OCI-LY1 (cell line): ENCODE data around the gene KIAA1328.

Experiments
- H2AFZ ChIP-seq: fragments of 200-600 bp; sonication (generic), shearing (Covaris generic); 2 replicates; pipeline ENCODE4 v1.6.0; 2014; ENCODE audit warnings: antibody characterized with exemption, mild to moderate bottlenecking, low read length
- H3F3A ChIP-seq: fragments of 200-600 bp; sonication (generic), shearing (Covaris generic); 2 replicates; pipeline ENCODE4 v1.6.0; 2014; ENCODE audit warnings: mild to moderate bottlenecking, antibody characterized with exemption, low read length, moderate library complexity; ENCODE audit not compliant: insufficient read depth
- H3K27ac ChIP-seq: fragments of 200-600 bp; sonication (generic); 2 replicates; pipeline ENCODE4 v1.5.1; 2014; ENCODE audit warnings: low read length, mixed run types, mild to moderate bottlenecking, low read depth; ENCODE audit not compliant: poor library complexity, severe bottlenecking
- H3K27me3 ChIP-seq: fragments of 200-600 bp; sonication (generic); 2 replicates; pipeline ENCODE4 v1.6.0; 2014; ENCODE audit warnings: antibody characterized with exemption, mild to moderate bottlenecking, low read length, moderate library complexity; ENCODE audit not compliant: insufficient read depth
- H3K36me3 ChIP-seq: fragments of 200-600 bp; sonication (generic); 2 replicates; pipeline ENCODE4 v1.6.1; 2014; ENCODE audit warnings: mild to moderate bottlenecking, antibody characterized with exemption, low read length, moderate library complexity, mixed read lengths; ENCODE audit not compliant: insufficient read depth
- H3K4me1 ChIP-seq: fragments of 200-600 bp; sonication (generic); 2 replicates; pipeline ENCODE4 v1.5.1; 2014; ENCODE audit warnings: mild to moderate bottlenecking, low read length, moderate library complexity; ENCODE audit not compliant: insufficient read depth, severe bottlenecking
- H3K4me2 ChIP-seq: fragments of 200-600 bp; sonication (generic), shearing (Covaris generic); 2 replicates; pipeline ENCODE4 v1.6.1; 2014; ENCODE audit warnings: low read length
- H3K4me3 ChIP-seq: fragments of 200-600 bp; sonication (generic); 2 replicates; pipeline ENCODE4 v1.5.1; 2014; ENCODE audit warnings: low read length, low read depth, mild to moderate bottlenecking, mixed read lengths; ENCODE audit not compliant: poor library complexity, severe bottlenecking
- H3K79me2 ChIP-seq: fragments of 200-600 bp; shearing (Covaris generic); 2 replicates; pipeline ENCODE4 v1.6.1; 2016; ENCODE audit warnings: mixed run types, low read length, mixed read lengths; ENCODE audit not compliant: insufficient read depth
- H3K9ac ChIP-seq: fragments of 200-600 bp; sonication (generic), shearing (Covaris generic); 2 replicates; pipeline ENCODE4 v1.6.1; 2014; ENCODE audit warnings: mild to moderate bottlenecking, low read length, mixed read lengths
- H3K9me2 ChIP-seq: fragments of 200-600 bp; sonication (generic), shearing (Covaris generic); 2 replicates; pipeline ENCODE4 v1.6.1; 2014; ENCODE audit warnings: low read depth, mild to moderate bottlenecking, low read length, mixed read lengths
- H3K9me3 ChIP-seq: fragments of 200-600 bp; shearing (Covaris generic); 2 replicates; pipeline ENCODE4 v1.6.1; 2014; ENCODE audit warnings: low read length, mixed read lengths
- H4K20me1 ChIP-seq: fragments of 200-600 bp; sonication (generic), shearing (Covaris generic); 2 replicates; pipeline ENCODE4 v1.6.0; 2016; ENCODE audit warnings: mild to moderate bottlenecking, low read length; ENCODE audit not compliant: insufficient read depth
- EZH2 ChIP-seq: fragments of 200-600 bp; sonication (generic), shearing (Covaris generic); IDR thresholded peaks from 2 replicates; pipeline ENCODE4 v1.8.0; 2017; ENCODE audit warnings: borderline replicate concordance, mixed run types, mild to moderate bottlenecking, antibody characterized with exemption, low read length, moderate library complexity, mixed read lengths
- TF ChIP-seq, protein P1 (sequence below): fragments of 200-600 bp; sonication (generic), shearing (Covaris generic); IDR thresholded peaks from 2 replicates; pipeline ENCODE4 v1.5.1; 2017; ENCODE audit warnings: mild to moderate bottlenecking, antibody characterized with exemption, low read length, moderate library complexity, mixed read lengths

The KIAA1328 gene

DNA sequence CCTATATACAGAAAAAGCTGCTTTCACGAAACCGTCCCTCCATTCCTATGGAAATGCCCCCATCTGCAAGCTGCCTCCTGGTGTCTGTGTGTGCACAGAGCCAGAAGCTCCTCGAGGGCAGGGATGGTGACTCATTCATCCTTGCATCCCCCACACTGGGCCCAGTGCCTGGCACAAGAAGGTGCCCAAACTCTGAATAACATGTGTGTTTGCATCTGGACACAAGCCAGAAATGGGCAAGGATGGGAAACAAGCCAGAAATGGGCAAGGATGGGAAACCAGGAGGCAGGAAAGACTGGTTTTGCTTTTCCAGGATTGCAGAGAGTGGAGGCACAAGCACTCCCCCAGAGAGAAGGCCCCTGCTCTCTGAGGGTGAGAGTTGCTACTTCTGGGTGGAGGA, 422.8 kb downstream of the KIAA1328 start:
- no peak overlapping the region for H2AFZ ChIP-seq
- no peak overlapping the region for H3K9ac ChIP-seq
- no peak overlapping the region for H3K4me2 ChIP-seq

DNA sequence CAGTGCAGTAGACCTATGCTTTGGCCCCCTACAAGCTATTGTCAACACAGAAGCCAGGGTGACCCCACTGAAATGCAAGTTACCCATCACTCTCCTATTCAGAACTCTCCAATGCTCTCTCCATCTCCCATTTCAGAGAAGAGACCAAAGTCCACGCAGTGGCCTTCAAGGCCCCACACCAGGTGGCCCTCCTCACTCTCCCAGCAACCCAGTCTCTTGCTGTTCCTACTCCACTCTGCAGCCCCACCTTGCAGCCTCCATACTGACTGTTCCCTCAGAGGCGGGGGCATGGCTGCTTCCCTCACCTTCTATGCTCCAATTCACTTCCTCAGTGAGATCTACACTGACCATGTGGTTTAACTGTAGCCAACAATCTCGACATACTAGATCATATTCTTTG, 423.4 kb downstream of the KIAA1328 start:
- no peaks in the 10 kb centered on the region for H3F3A ChIP-seq
- H3K27ac ChIP-seq: no peak overlapping the region
- no peaks in the 10 kb centered on the region for H3K9me3 ChIP-seq
- H4K20me1 ChIP-seq: no peaks in the 10 kb centered on the region
- no peaks in the 10 kb centered on the region for H3K9me2 ChIP-seq
- H3K4me1 ChIP-seq: no peaks in the 10 kb centered on the region
- no peak overlapping the region for H3K4me3 ChIP-seq
- H3K9ac ChIP-seq: no peak overlapping the region
- no peak overlapping the region for H3K4me2 ChIP-seq
- no peak overlapping the region for H2AFZ ChIP-seq
- TF ChIP-seq EZH2: no peak
- TF ChIP-seq, protein P1, sequence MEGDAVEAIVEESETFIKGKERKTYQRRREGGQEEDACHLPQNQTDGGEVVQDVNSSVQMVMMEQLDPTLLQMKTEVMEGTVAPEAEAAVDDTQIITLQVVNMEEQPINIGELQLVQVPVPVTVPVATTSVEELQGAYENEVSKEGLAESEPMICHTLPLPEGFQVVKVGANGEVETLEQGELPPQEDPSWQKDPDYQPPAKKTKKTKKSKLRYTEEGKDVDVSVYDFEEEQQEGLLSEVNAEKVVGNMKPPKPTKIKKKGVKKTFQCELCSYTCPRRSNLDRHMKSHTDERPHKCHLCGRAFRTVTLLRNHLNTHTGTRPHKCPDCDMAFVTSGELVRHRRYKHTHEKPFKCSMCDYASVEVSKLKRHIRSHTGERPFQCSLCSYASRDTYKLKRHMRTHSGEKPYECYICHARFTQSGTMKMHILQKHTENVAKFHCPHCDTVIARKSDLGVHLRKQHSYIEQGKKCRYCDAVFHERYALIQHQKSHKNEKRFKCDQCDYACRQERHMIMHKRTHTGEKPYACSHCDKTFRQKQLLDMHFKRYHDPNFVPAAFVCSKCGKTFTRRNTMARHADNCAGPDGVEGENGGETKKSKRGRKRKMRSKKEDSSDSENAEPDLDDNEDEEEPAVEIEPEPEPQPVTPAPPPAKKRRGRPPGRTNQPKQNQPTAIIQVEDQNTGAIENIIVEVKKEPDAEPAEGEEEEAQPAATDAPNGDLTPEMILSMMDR: no peak
- H3K79me2 ChIP-seq: no peaks in the 10 kb centered on the region
- no peaks in the 10 kb centered on the region for H3K36me3 ChIP-seq
- no peaks in the 10 kb centered on the region for H3K27me3 ChIP-seq

More for the DNA sequence above, 422.8 kb downstream of the KIAA1328 start:
- Histone ChIP-seq H3K9me3 (no peaks in the 10 kb centered on the region), H3K36me3 (no peaks in the 10 kb centered on the region), H3K9me2 (no peaks in the 10 kb centered on the region), H3K27me3 (no peaks in the 10 kb centered on the region), H3K4me3 (no peak overlapping the region), H3K79me2 (no peaks in the 10 kb centered on the region), H3F3A (no peaks in the 10 kb centered on the region), H4K20me1 (no peaks in the 10 kb centered on the region), H3K4me1 (no peaks in the 10 kb centered on the region), H3K27ac (no peak overlapping the region)
- TF ChIP-seq EZH2: no peak
- TF ChIP-seq, protein P1: no peak

GRCh38 chr18:37252854-37253393, 424.0 kb downstream of the KIAA1328 start:
- H3K27me3 ChIP-seq: no peaks in the 10 kb centered on the region
- no peaks in the 10 kb centered on the region for H3K79me2 ChIP-seq
- no peak overlapping the region for H3K4me2 ChIP-seq
- no peaks in the 10 kb centered on the region for H3K36me3 ChIP-seq
- no peaks in the 10 kb centered on the region for H3F3A ChIP-seq
- no peaks in the 10 kb centered on the region for H3K9me2 ChIP-seq
- no peaks in the 10 kb centered on the region for H3K4me1 ChIP-seq
- no peaks in the 10 kb centered on the region for H3K9me3 ChIP-seq
- no peak overlapping the region for H3K27ac ChIP-seq
- H4K20me1 ChIP-seq: no peaks in the 10 kb centered on the region
- H3K4me3 ChIP-seq: no peak overlapping the region
- no peak overlapping the region for H2AFZ ChIP-seq
- no peak overlapping the region for H3K9ac ChIP-seq
- no peak for TF ChIP-seq EZH2
- TF ChIP-seq, protein P1: no peak
